H1 (cell line): ENCODE results near the gene MEF2A. TPM values are rescaled to one million over a fixed set of nuclear protein-coding genes. Genes with fewer than 3 reads are reported as not detected.

Experiments
- CTCF ChIA-PET: fragments of 300-600 bp; sonication (Branson Sonifier 250); formaldehyde crosslinking; loops from one replicate; lab custom pipeline; 2021; ENCODE audit not compliant: partially characterized antibody; lab: Charles Lee
- POLR2A ChIA-PET: fragments of 300-600 bp; sonication (Branson Sonifier 250); formaldehyde crosslinking; loops from one replicate; lab custom pipeline; 2021; ENCODE audit warnings: inconsistent platforms; ENCODE audit not compliant: partially characterized antibody; lab: Charles Lee
- DNase-seq, 2 experiments: peaks; one replicate each; pipeline versions ENCODE4 v3.0.0 to v3.0.0-alpha.2; 2010 to 2022; ENCODE audit warnings: low spot score in 2 of 2, low read depth in 1 of 2, mixed read lengths in 1 of 2
- FAIRE-seq: peaks from 2 replicates; lab custom pipeline; 2011; peaks lifted over from hg19 to GRCh38; lab: Jason Lieb, UNC
- H2AFZ ChIP-seq: 2 replicates; pipeline ENCODE4 v1.8.1; 2012; ENCODE audit warnings: low read length, inconsistent platforms
- H2AK5ac ChIP-seq: 2 replicates; pipeline ENCODE4 v1.6.1; 2013; ENCODE audit warnings: low read depth, low read length
- H2BK120ac ChIP-seq: replicated peaks from 2 replicates; pipeline ENCODE3; 2013; ENCODE audit warnings: low read depth, low read length, inconsistent platforms
- H2BK12ac ChIP-seq: 2 replicates; pipeline ENCODE4 v1.6.1; 2013; ENCODE audit warnings: low read depth, low read length
- H2BK15ac ChIP-seq: 2 replicates; pipeline ENCODE4 v1.6.1; 2013; ENCODE audit warnings: low read length
- H2BK20ac ChIP-seq: 2 replicates; pipeline ENCODE4 v1.6.1; 2013; ENCODE audit warnings: low read length
- H2BK5ac ChIP-seq: 2 replicates; pipeline ENCODE4 v1.6.1; 2013; ENCODE audit warnings: low read depth, low read length
- H3K14ac ChIP-seq: 2 replicates; pipeline ENCODE4 v1.6.1; 2013; ENCODE audit warnings: inconsistent platforms; ENCODE audit not compliant: insufficient read length
- H3K18ac ChIP-seq: 2 replicates; pipeline ENCODE4 v1.6.1; 2013; ENCODE audit warnings: low read length; ENCODE audit errors: extremely low read depth
- H3K23ac ChIP-seq: 2 replicates; pipeline ENCODE4 v1.6.1; 2013; ENCODE audit warnings: inconsistent platforms; ENCODE audit not compliant: insufficient read length
- H3K23me2 ChIP-seq: 2 replicates; pipeline ENCODE4 v1.6.1; 2013; ENCODE audit warnings: low read depth, low read length
- H3K27ac ChIP-seq: 2 replicates; pipeline ENCODE4 v1.6.1; 2011; ENCODE audit warnings: low read depth, low read length, inconsistent platforms
- H3K27me3 ChIP-seq, 4 experiments: replicated peaks in 1 of 4; 1 replicate in 1 of 4; 2 replicates in 3 of 4; pipeline versions ENCODE4 v1.6.1 to v1.8.1; 2011 to 2013; ENCODE audit warnings: low read length in 3 of 4, mild to moderate bottlenecking in 3 of 4, inconsistent platforms in 2 of 4, mixed read lengths in 2 of 4, moderate library complexity in 1 of 4; ENCODE audit not compliant: control insufficient read depth in 3 of 4, insufficient read depth in 3 of 4; ENCODE audit errors: extremely low read depth in 1 of 4
- H3K36me3 ChIP-seq, 4 experiments: 2 replicates each; pipeline versions ENCODE4 v1.6.1 to v1.8.1; 2011 to 2013; ENCODE audit warnings: mild to moderate bottlenecking in 4 of 4, low read length in 3 of 4, moderate library complexity in 2 of 4, control low read depth in 1 of 4, inconsistent platforms in 1 of 4; ENCODE audit not compliant: insufficient read depth in 4 of 4, control insufficient read depth in 2 of 4
- H3K4ac ChIP-seq: replicated peaks from 2 replicates; pipeline ENCODE3; 2013; ENCODE audit warnings: low read length, low read depth, mixed read lengths, inconsistent platforms; ENCODE audit not compliant: insufficient read length
- H3K4me1 ChIP-seq, 4 experiments: replicated peaks in 1 of 4; 1 replicate in 1 of 4; 2 replicates in 3 of 4; pipeline versions ENCODE4 v1.6.1 to v1.8.1; 2011 to 2013; ENCODE audit warnings: low read length in 3 of 4, inconsistent platforms in 2 of 4, mixed read lengths in 1 of 4; ENCODE audit not compliant: insufficient read depth in 4 of 4, control insufficient read depth in 3 of 4
- H3K4me2 ChIP-seq, 2 experiments: 2 replicates each; pipeline versions ENCODE4 v1.6.1 to v1.8.1; 2011 to 2013; ENCODE audit warnings: low read depth in 2 of 2, low read length in 2 of 2, control low read depth in 1 of 2, inconsistent platforms in 1 of 2, mild to moderate bottlenecking in 1 of 2; ENCODE audit not compliant: insufficient read depth in 1 of 2
- H3K4me3 ChIP-seq, 4 experiments: fragments of 200-600, 300-600 bp in 1 of 4; sonication (generic), shearing (Covaris generic), sonication (Bioruptor Twin) in 1 of 4; 2 replicates each; pipeline versions ENCODE4 v1.5.1 to v1.8.1; 2011 to 2016; ENCODE audit warnings: low read length in 4 of 4, low read depth in 3 of 4, control low read depth in 2 of 4, inconsistent platforms in 2 of 4, mild to moderate bottlenecking in 2 of 4, mixed read lengths in 1 of 4, moderate library complexity in 1 of 4; ENCODE audit not compliant: insufficient read depth in 2 of 4; ENCODE audit errors: extremely low read depth in 1 of 4
- H3K56ac ChIP-seq: replicated peaks from 2 replicates; pipeline ENCODE3; 2013; ENCODE audit warnings: low read depth, mild to moderate bottlenecking, mixed read lengths, low read length, inconsistent platforms; ENCODE audit not compliant: insufficient read length
- H3K79me1 ChIP-seq: 2 replicates; pipeline ENCODE4 v1.6.1; 2013; ENCODE audit warnings: low read depth, low read length, control low read depth
- H3K79me2 ChIP-seq, 2 experiments: 2 replicates each; pipeline versions ENCODE4 v1.6.1 to v1.8.1; 2012 to 2013; ENCODE audit warnings: low read length in 2 of 2, mild to moderate bottlenecking in 2 of 2, inconsistent platforms in 1 of 2; ENCODE audit not compliant: insufficient read depth in 2 of 2, control insufficient read depth in 1 of 2
- H3K9ac ChIP-seq, 4 experiments: replicated peaks in 1 of 4; 1 replicate in 1 of 4; 2 replicates in 3 of 4; pipeline versions ENCODE4 v1.6.1 to v1.8.1; 2011 to 2013; ENCODE audit warnings: low read depth in 3 of 4, low read length in 3 of 4, control low read depth in 2 of 4, mild to moderate bottlenecking in 2 of 4, moderate library complexity in 2 of 4, inconsistent platforms in 1 of 4; ENCODE audit errors: extremely low read depth in 1 of 4
- H3K9me3 ChIP-seq, 2 experiments: 2 replicates each; pipeline versions ENCODE4 v1.6.1 to v1.8.1; 2012 to 2013; ENCODE audit warnings: mild to moderate bottlenecking in 2 of 2, moderate library complexity in 2 of 2, control low read depth in 1 of 2, inconsistent platforms in 1 of 2, low read depth in 1 of 2, low read length in 1 of 2, mixed read lengths in 1 of 2; ENCODE audit not compliant: insufficient read depth in 2 of 2
- H4K20me1 ChIP-seq, 2 experiments: replicated peaks in 1 of 2; 2 replicates each; pipeline versions ENCODE3 to v1.8.1; 2011 to 2013; ENCODE audit warnings: inconsistent platforms in 2 of 2, low read length in 2 of 2, mild to moderate bottlenecking in 1 of 2; ENCODE audit not compliant: insufficient read depth in 2 of 2, control insufficient read depth in 1 of 2
- H4K5ac ChIP-seq: 2 replicates; pipeline ENCODE4 v1.6.1; 2013; ENCODE audit warnings: low read length, low read depth, mixed read lengths, inconsistent platforms; ENCODE audit not compliant: insufficient read length
- H4K8ac ChIP-seq: 2 replicates; pipeline ENCODE4 v1.8.0; 2013; ENCODE audit warnings: mild to moderate bottlenecking, moderate library complexity, low read length, inconsistent platforms; ENCODE audit not compliant: insufficient read depth; ENCODE audit errors: extremely low read depth
- H4K91ac ChIP-seq: replicated peaks from 2 replicates; pipeline ENCODE3; 2013; ENCODE audit warnings: low read length, mixed read lengths, inconsistent platforms; ENCODE audit not compliant: insufficient read length
- KDM4A ChIP-seq: IDR thresholded peaks from one replicate; pipeline ENCODE4 v1.7.1; 2012; ENCODE audit warnings: low read depth, mild to moderate bottlenecking, moderate library complexity, low read length, inconsistent platforms; ENCODE audit not compliant: severe bottlenecking
- NRF1 ChIP-seq: IDR thresholded peaks from 2 replicates; pipeline ENCODE4 v1.6.1; 2011; ENCODE audit warnings: mild to moderate bottlenecking, low read depth, low read length, improper control_type of control experiment
- SUZ12 ChIP-seq: fragments of 200-600 bp; sonication (generic); IDR thresholded peaks from 2 replicates; pipeline ENCODE4 v1.6.1; 2012; ENCODE audit warnings: mild to moderate bottlenecking, inconsistent platforms, low read length, moderate library complexity, mixed read lengths
- WGBS, 2 experiments: shearing (Covaris generic) in 1 of 2; methylation state at CpG; one replicate each; pipeline versions ENCODE4 v1.1.6 to v1.1.7; 2013 to 2015; ENCODE audit warnings: low lambda C conversion rate in 2 of 2, mixed read lengths in 2 of 2, inconsistent platforms in 1 of 2, low coverage in 1 of 2, missing lambda C conversion rate in 1 of 2; ENCODE audit not compliant: insufficient replicate concordance in 2 of 2, insufficient coverage in 1 of 2, insufficient read length in 1 of 2; ENCODE audit errors: extremely low coverage in 1 of 2, missing lambda C conversion rate in 1 of 2; 5-methylcytosine and 5-hydroxymethylcytosine counted together
- polyA plus RNA-seq, 7 experiments: library from polyadenylated mRNA; depleted of rRNA in 3 of 7; stranded (reverse) in 5 of 7; unstranded in 2 of 7; fragments of >200 nt in 5 of 7; fragments of 200-250 nt in 2 of 7; gene quantifications; 1 replicate in 5 of 7; 2 replicates in 1 of 7; 4 replicates in 1 of 7; pipeline versions ENCODE4 v1.2.1 to v1.2.3, GENCODE V29; 2011 to 2013; ENCODE audit warnings: missing spikeins in 2 of 7, mixed read lengths in 2 of 7
- total RNA-seq: library from RNA; stranded (reverse); fragmentation: NEBNext Ultra II Directional; extraction: Animal tissue kit (Norgen Biotek cat#: 25700); gene quantifications from 2 replicates; pipeline ENCODE4 v1.2.1, GENCODE V29; 2021
- TF ChIP-seq, protein P1 (sequence below): IDR thresholded peaks from 2 replicates; pipeline ENCODE4 v1.6.1; 2012; ENCODE audit warnings: inconsistent platforms

Gene MEF2A
- total and polyA plus RNA-seq, 2 of the 8 experiments (the other 6 are each of a cell fraction or from before 2014, with no cell fraction given), result 15.6 to 22.5 TPM

DNA sequence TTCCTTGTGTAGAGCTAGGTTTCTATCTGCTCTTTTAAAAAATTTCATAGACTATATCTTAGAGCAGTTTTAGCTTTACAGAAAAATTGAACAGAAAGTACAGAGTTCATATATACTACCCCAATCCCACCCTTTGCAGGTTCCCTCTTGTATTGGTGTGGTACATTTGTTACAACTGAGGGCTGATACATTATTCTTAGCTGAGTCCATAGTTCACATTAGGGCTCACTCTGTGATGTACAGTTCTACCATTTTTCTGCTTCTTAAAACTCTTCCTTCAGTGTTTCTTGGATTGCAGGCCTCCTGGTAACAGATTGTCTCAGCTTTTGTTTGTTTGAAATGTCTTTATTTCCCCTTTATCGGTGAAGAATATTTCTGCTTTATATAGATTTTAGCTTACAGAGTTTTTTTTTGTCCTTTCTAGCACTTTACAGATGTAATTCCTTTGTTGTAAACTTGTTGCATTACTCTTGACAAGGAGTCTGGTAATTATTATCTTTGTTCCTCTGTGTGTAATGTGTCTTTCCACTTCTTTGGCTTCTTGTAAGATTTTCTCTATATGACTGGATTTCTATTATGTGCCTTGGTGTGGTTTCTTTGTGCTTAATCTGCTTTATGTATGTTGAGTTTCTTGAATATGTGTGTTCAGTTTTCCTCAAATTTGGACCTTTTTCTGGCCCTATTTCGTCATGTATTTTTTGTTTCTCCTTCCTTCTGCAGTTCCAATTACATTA is 25.3 kb downstream of the MEF2A start:
- H2BK15ac ChIP-seq, result no peak overlapping the region
- H2BK20ac ChIP-seq, result no peak overlapping the region
- no peak overlapping the region for H3K18ac ChIP-seq
- H2BK5ac ChIP-seq, result no peak overlapping the region
- H3K27ac ChIP-seq, result no peak overlapping the region
- H2BK120ac ChIP-seq, result no peak overlapping the region
- H3K27me3 ChIP-seq, result no peaks in the 10 kb centered on the region
- H3K14ac ChIP-seq, result no peak overlapping the region
- DNase-seq, result no peak
- H3K4me2 ChIP-seq, result no peak overlapping the region
- TF ChIP-seq NRF1 (no peak), SUZ12 (no peak), KDM4A (no peak)
- TF ChIP-seq, protein P1, sequence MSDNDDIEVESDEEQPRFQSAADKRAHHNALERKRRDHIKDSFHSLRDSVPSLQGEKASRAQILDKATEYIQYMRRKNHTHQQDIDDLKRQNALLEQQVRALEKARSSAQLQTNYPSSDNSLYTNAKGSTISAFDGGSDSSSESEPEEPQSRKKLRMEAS, result no peak
- ChIA-PET POLR2A (no interaction called here), CTCF (interaction anchor here (1.0 kb wide), 1 partner anchor 112 kb away, joined by 3 read pairs; no protein-coding TSS in a partner anchor)
- no peak overlapping the region for H3K4ac ChIP-seq
- H2BK12ac ChIP-seq, result no peak overlapping the region
- no peaks in the 10 kb centered on the region for H3K23me2 ChIP-seq
- no peak overlapping the region for H3K4me3 ChIP-seq
- no peak overlapping the region for H2AFZ ChIP-seq
- no peak for FAIRE-seq
- no peak overlapping the region for H3K56ac ChIP-seq
- no peak overlapping the region for H3K23ac ChIP-seq
- H4K91ac ChIP-seq, result no peak overlapping the region
- H3K79me1 ChIP-seq, result no peaks in the 10 kb centered on the region; the same call in 1 of the 2 replicates
- 84% methylated on average over 2 of the region's 2 CpGs; no CpG with 5 or more reads in 1 of the 2 experiments for WGBS, 2 experiments
- H4K5ac ChIP-seq, result no peak overlapping the region
- no peaks in the 10 kb centered on the region for H3K36me3 ChIP-seq
- no peaks in the 10 kb centered on the region for H4K20me1 ChIP-seq
- H2AK5ac ChIP-seq, result no peak overlapping the region
- peaks cover 0 to 3% of the 10 kb centered on the region in 2 experiments; a peak in 2 of 4 replicates for H3K9me3 ChIP-seq
- no peaks in the 10 kb centered on the region; a peak in 1 of 7 replicates for H3K4me1 ChIP-seq
- no peak overlapping the region for H3K9ac ChIP-seq
- no peak overlapping the region for H4K8ac ChIP-seq
- H3K79me2 ChIP-seq, result peaks cover 4 to 98% of the 10 kb centered on the region in 2 experiments
